Measurements from ENCODE around the gene RAD54L. TPM values are rescaled to one million over a fixed set of nuclear protein-coding genes. Genes with fewer than 3 reads are reported as not detected.
A peak's percentile ranks its signal among the peaks of the same experiment; 100 is the strongest.

Gene RAD54L
- total RNA-seq, 1 experiment from 2014 or later, result 29.4 TPM

DNA sequence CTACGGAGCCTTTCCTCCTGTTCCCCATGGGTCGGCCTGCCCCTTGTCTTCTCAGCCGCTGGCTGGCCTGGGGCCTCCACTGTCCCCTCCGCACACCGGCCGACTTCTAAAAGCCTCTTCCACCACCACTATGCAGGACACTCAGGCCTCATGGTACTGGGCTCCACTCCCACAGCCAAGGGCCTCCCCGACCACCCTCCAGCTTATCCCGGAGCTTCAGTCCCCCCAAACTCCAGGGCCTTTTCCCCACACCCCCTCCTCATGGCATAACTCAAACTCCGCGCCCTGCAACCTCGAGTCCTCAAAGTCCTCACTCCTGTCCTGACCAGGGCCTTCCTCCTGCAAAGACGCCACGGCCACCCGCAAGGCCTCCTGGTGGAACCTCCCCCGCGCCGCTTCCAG, 53.8 kb downstream of the RAD54L start:
- Histone ChIP-seq H2AFZ (ENCODE audit: low read length) (peak overlapping the region; percentile 65), H3K4me2 (ENCODE audit: low read length) (peak overlapping the region; percentile 86), H3K9ac (ENCODE audit: low read length) (peak overlapping the region; percentile 99), H3K4me3 (ENCODE audit: low read length) (peak overlapping the region; percentile 99), H3F3A (ENCODE audit: low read length, unreplicated experiment) (no peaks in the 10 kb centered on the region), H3K9me2 (replicated peaks; ENCODE audit: low read length) (no peaks in the 10 kb centered on the region), H3K27me3 (ENCODE audit: low read length) (no peaks in the 10 kb centered on the region), H3K9me3 (ENCODE audit: low read length) (no peaks in the 10 kb centered on the region), H3K4me1 (ENCODE audit: insufficient read depth, low read length) (peaks cover 13% of the 10 kb centered on the region), H3K27ac (ENCODE audit: low read length) (peak overlapping the region; percentile 76), H4K20me1 (ENCODE audit: low read length) (peaks cover 26% of the 10 kb centered on the region), H3K36me3 (ENCODE audit: low read depth, low read length) (peaks cover 17% of the 10 kb centered on the region), H3K79me2 (ENCODE audit: low read length) (peaks cover 97% of the 10 kb centered on the region)
- CTCF ChIA-PET, result no interaction called here
- BruUV-seq (replicated peaks), result no TSS peak
- POLR2A ChIA-PET (ENCODE audit: unreplicated experiment), result no interaction called here
- intact Hi-C loops (cut with micrococcal nuclease), result loop anchor here (10.0 kb wide), 1 partner anchor 57 kb away; the partner anchor contains the start of gene RAD54L
- no peak for DNase-seq
- ATAC-seq, result peak; percentile 2; the same call in 1 of the 2 replicates
- TF ChIP-seq EZH2 (IDR thresholded peaks at IDR 0.05; ENCODE audit: low read length, unreplicated experiment) (no peak), EZH2phosphoT487 (IDR thresholded peaks at IDR 0.05; ENCODE audit: borderline replicate concordance, low read length) (no peak)

DNA sequence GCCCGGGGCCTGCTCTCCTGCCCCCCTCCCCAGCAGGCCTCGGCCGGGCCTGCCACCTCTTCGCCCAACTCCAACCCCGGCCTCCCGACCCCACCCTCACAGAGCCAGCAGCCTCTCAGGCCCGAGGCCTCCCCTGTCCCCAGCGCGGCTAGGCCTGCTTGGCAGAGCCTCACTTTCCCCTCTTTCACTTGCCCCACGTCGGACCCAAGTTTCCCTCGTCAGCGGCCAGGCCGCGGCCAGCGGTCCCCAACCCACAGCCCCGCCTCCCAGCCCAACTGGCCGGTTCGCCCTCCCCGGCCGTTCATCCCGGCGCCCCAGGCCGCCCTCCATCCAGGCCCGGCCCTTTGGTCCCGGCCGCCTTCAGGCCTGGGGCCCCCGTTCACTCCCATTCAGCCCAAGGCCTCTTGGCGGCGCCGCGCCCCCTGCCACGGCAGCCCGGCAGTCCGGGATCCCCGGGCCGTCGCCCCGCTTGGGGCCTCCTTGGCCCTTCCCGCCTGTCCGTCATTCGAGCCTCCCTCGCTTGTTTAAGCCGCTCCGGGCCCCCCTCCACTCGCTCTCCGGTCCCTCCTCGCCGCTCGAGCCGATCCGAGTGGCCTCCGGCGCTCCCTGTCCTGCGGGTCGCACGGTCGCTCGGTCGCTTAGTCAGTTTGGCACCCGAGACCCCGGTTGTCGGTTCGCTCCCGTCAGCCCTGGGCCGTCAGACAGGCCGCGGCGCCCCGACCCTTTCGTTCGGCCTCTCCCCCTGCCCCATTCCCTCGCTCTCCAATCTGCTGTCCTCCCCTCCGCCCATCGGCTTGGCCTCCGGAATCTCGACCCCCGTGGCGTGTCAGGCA, 54.5 kb downstream of the RAD54L start:
- Histone ChIP-seq H3K27me3 (ENCODE audit: low read length) (no peaks in the 10 kb centered on the region), H3K4me3 (ENCODE audit: low read length) (peak overlapping the region; percentile 99), H3K36me3 (ENCODE audit: low read depth, low read length) (peaks cover 11% of the 10 kb centered on the region), H3K9me3 (ENCODE audit: low read length) (no peaks in the 10 kb centered on the region), H3K79me2 (ENCODE audit: low read length) (peaks cover 97% of the 10 kb centered on the region), H2AFZ (ENCODE audit: low read length) (peak overlapping the region; percentile 65), H3F3A (ENCODE audit: low read length, unreplicated experiment) (no peaks in the 10 kb centered on the region), H3K27ac (ENCODE audit: low read length) (peak overlapping the region; percentile 76), H3K4me1 (ENCODE audit: insufficient read depth, low read length) (peaks cover 19% of the 10 kb centered on the region), H3K9ac (ENCODE audit: low read length) (peak overlapping the region; percentile 99), H3K9me2 (replicated peaks; ENCODE audit: low read length) (no peaks in the 10 kb centered on the region), H3K4me2 (ENCODE audit: low read length) (peak overlapping the region; percentile 86), H4K20me1 (ENCODE audit: low read length) (peaks cover 32% of the 10 kb centered on the region)
- TF ChIP-seq, protein P1, sequence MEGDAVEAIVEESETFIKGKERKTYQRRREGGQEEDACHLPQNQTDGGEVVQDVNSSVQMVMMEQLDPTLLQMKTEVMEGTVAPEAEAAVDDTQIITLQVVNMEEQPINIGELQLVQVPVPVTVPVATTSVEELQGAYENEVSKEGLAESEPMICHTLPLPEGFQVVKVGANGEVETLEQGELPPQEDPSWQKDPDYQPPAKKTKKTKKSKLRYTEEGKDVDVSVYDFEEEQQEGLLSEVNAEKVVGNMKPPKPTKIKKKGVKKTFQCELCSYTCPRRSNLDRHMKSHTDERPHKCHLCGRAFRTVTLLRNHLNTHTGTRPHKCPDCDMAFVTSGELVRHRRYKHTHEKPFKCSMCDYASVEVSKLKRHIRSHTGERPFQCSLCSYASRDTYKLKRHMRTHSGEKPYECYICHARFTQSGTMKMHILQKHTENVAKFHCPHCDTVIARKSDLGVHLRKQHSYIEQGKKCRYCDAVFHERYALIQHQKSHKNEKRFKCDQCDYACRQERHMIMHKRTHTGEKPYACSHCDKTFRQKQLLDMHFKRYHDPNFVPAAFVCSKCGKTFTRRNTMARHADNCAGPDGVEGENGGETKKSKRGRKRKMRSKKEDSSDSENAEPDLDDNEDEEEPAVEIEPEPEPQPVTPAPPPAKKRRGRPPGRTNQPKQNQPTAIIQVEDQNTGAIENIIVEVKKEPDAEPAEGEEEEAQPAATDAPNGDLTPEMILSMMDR (conservative IDR thresholded peaks at IDR 0.05; ENCODE audit: low read depth, low read length), result 0 out of 2 replicates have a peak, but pooled peaks have one; percentile 10
- no peak for TF ChIP-seq EZH2 (IDR thresholded peaks at IDR 0.05; ENCODE audit: low read length, unreplicated experiment)
- ATAC-seq, result peak; percentile 13
- no TSS peak for BruUV-seq (replicated peaks)
- CTCF ChIA-PET, result no interaction called here
- DNase-seq, result peak; percentile 42
- POLR2A ChIA-PET (ENCODE audit: unreplicated experiment), result no interaction called here
- intact Hi-C loops (cut with micrococcal nuclease), result loop anchor here (10.0 kb wide), 1 partner anchor 57 kb away; the partner anchor contains the start of gene RAD54L

DNA sequence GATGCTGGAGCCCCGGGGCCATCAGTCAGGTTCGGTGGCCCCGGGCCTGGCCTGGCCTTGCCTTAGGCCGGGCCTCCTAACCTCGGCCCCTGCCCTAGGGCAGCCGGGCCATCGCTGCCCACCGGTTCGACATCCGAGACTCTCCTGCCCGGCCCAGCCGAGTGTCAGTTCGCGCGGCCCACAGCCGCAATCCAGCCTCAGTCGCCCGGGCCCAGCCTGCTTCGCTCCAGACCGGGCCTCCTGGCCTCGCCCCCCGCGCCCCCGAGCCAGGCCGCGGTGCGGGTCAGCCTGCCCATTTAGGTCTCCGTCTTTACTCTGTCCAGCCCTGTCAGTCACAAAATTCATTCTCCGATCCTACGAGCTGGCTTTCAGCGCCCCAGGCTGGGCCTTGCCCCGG, 55.1 kb downstream of the RAD54L start:
- BruUV-seq (replicated peaks), result no TSS peak
- Histone ChIP-seq H3K9me3 (ENCODE audit: low read length) (no peaks in the 10 kb centered on the region), H3K27ac (ENCODE audit: low read length) (peak overlapping the region; percentile 76), H3F3A (ENCODE audit: low read length, unreplicated experiment) (no peaks in the 10 kb centered on the region), H4K20me1 (ENCODE audit: low read length) (peaks cover 38% of the 10 kb centered on the region), H3K9ac (ENCODE audit: low read length) (peak overlapping the region; percentile 99), H3K4me3 (ENCODE audit: low read length) (peak overlapping the region; percentile 99), H3K36me3 (ENCODE audit: low read depth, low read length) (peaks cover 5% of the 10 kb centered on the region; the same call in 1 of the 2 replicates), H3K27me3 (ENCODE audit: low read length) (no peaks in the 10 kb centered on the region), H2AFZ (ENCODE audit: low read length) (peak overlapping the region; percentile 65), H3K4me2 (ENCODE audit: low read length) (peak overlapping the region; percentile 86), H3K4me1 (ENCODE audit: insufficient read depth, low read length) (peaks cover 25% of the 10 kb centered on the region), H3K79me2 (ENCODE audit: low read length) (peaks cover 98% of the 10 kb centered on the region), H3K9me2 (replicated peaks; ENCODE audit: low read length) (no peaks in the 10 kb centered on the region)
- no peak for TF ChIP-seq EZH2phosphoT487 (IDR thresholded peaks at IDR 0.05; ENCODE audit: borderline replicate concordance, low read length)
- no peak for TF ChIP-seq EZH2 (IDR thresholded peaks at IDR 0.05; ENCODE audit: low read length, unreplicated experiment)
- TF ChIP-seq, protein P1 (conservative IDR thresholded peaks at IDR 0.05; ENCODE audit: low read depth, low read length), result no peak
- POLR2A ChIA-PET (ENCODE audit: unreplicated experiment), result interaction anchor here (1.8 kb wide), 1 partner anchor 55 kb away, joined by 6 read pairs; the partner anchor contains the start of gene RAD54L
- CTCF ChIA-PET, result interaction anchor here (0.8 to 0.9 kb wide), 3 partner anchors 37 to 57 kb away, joined by 3 to 7 read pairs (median 4); no protein-coding TSS in a partner anchor
- DNase-seq, result peak; percentile 24
- peak; percentile 4 for ATAC-seq
- intact Hi-C loops (cut with micrococcal nuclease), result loop anchor here (1.0 to 10.0 kb wide), 2 partner anchors 38 to 58 kb away; partner anchors contain the start of genes NSUN4 and RAD54L

Measured in PC-3 (cell line).